GM18520 (cell line): ENCODE data around the gene TTL.
A peak's percentile ranks its signal among the peaks of the same experiment; 100 is the strongest.
"Not testable (repeated sequence)": the region's sequence is repeated elsewhere in the genome, so short reads cannot be mapped to it uniquely, and the experiment has no call there.

Experiments used
- ATAC-seq: cut with Tn5 transposase; IDR thresholded peaks from one replicate; pipeline ENCODE4 v1.9.1; 2021; ENCODE audit not compliant: unreplicated experiment

Gene TTL

DNA sequence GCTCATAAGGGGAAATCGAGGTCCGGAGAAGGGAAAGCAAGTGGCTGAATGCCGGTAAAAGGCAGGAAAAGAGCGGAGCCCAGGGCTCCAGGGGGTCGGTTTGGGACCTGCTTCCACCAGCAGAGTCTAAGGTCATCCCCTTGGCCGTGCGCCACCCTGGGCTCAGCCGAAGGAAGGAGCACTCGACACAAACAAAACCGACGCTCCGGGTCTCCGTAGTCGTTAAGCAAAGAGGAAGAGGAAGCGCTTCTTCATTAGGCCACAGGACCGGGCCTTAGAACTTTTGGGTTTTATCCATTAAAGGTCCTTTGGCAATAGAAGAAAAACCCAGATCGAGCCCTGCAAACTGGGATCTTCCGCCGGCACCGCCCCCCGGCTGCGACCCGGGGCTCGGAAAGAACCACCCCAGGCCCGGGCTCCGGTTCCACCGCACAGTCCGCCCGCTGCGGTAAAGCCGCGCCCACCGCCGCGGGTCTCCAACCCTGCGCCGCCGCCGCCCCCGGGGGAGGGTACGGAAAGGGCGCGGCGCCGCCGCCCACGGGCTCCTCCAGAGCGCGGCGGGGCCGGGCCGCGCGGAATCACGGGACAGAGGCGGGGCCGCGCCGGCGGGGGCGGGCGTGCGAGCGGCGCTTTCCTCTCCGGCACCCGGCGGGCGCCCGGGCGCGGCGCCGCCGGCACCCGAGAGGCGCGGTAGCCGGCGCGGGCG, at the start of gene TTL:
TSS of gene TTL (plus strand) at position 629 of the 706 bp plus-strand sequence. CDS start 189 bp downstream, outside the sequence.
- peak; percentile 79 for ATAC-seq

DNA sequence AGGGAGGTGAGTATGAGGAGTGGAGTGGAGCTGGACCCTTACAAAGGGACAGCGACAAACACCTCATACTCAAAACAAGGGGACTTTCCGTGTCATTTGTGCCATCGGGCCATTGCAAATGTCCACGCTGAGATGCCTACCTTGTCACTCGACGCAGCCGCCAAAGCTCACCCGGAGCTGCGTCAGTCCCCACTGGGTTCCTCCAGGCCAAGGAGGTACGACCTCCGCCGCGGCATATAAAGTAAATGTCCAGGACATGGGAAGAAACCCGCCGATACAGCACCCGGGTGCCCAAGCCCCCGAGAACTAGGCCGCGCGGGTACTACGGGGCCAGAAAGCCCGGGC, 49.6 kb upstream of the TTL start:
- not testable (repeated sequence) for ATAC-seq

DNA sequence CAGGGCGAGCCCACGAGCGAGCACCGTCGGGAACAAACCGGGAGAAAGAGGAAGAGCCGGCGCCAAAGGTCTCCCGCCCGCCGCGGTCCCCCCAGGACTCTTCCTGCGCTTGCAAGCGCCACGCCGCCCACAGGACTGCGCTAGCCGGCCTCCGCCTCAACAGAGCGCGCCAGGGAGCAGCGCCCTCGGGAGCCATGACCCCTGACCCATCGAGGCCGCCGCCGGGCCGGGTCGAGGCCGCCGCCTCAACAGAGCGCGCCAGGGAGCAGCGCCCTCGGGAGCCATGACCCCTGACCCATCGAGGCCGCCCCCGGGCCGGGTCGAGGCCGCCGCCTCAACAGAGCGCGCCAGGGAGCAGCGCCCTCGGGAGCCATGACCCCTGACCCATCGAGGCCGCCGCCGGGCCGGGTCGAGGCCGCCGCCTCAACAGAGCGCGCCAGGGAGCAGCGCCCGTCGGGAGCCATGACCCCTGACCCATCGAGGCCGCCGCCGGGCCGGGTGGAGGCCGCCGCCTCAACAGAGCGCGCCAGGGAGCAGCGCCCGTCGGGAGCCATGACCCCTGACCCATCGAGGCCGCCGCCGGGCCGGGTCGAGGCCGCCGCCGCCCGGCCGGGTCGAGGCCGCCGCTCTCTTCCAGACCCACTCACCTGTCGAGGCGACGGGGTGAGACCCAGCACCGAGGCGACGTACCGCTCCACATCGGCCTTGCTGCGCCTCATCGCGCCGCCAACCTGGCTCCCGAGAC, 49.0 kb upstream of the TTL start:
- ATAC-seq: not testable (repeated sequence)

DNA sequence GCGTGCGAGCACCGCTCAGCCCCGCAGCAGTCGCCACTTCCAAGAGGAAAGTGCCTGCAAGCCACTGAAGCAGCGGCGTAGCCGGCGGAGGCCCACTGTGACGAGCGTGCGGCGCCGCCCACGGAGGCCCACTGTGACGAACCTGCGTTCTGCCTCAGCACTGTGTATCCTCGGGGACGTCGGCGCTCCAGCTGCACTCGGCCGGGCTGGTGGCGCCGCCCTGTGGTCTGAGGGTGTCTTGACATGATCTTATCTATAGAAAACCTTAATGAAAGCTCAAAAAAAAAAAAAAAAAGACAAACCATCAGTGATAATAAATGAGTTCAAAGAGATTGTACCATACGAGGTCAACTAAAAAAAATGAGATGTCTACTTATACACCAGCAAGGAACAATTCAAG, 48.5 kb upstream of the TTL start, which contains the start of gene RGPD8:
TSS of gene RGPD8 (minus strand) at position 166 of the 400 bp plus-strand sequence. CDS start 192 bp downstream, outside the sequence.
- peak; percentile 97 for ATAC-seq

DNA sequence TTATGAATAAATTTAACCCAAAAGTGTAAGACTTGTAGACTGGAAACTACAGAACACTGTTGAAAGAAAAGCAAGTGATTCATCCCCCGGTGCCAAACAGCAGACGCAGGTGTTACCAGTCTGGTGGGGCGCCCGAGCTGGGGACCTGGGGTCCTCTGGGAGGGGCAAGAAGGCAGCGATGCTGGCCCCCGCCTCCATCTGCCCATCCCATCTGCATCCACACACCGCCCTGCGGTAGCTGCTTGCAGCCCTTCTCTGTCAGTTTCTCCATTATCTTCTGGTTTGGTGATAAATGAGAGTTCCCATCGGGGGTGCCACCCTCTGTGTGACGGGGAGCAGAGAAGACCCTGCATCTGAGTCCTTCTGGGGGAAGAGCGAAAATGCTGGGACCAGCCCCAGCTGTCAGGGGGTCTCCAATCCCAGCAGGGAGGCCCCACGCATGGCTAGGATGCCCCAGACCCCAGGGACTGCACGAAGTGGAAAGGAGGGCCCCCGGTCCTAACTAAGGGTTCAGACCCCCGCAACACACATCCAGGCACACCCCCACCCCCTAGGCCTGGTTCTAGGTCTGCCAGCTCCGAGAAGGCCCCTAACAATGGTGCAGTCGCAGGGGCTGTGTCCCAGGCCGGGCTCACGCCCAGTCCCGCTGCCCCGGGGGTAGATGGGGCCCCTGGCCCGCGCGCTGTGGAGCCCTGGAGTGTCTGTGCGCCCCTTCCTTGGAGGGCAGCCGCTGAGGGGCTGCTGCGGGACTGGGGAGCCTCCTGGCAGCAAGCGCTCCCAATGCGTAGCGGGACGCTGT, 47.8 kb upstream of the TTL start:
- no peak for ATAC-seq

DNA sequence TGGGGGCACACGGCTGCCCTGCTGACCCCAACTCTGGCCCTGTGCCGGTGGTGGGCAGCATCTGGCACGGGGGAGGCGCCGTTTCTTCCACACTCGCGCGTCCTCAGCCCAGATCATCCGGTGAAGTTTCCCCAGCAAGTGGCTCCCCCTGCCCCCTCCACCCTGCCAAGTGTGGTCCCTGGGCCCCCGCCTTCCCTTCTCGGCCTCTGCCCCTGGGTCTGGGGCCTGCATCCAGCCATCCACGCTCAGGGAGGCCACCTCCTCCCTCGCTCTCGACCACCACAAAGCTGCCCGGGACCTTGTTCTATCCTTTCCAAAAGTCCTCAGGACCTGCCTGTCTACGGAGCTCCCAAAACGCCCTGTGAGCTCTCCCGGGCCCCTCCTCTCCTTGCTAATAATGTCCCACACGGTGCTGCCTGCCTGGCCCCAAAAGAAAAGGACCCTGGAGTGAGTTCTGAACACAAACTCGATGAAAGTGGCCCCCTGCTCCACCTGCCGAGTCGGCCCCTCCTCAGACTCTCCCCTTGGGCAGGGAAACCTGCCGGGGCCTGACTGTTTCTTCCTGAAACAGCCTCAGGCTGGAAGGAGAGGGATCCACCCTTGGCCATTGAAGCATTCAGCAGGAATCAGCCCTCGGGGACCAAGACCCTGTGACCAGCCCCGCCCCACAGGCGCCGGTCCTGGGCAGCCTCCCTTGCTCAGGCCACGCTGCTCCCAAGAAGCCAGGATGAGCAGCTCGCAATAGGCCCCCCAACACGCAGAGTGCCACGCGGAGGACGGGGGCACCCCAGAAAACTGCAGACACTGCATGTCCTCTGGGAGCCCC, 46.9 kb upstream of the TTL start:
- not testable (repeated sequence) for ATAC-seq

DNA sequence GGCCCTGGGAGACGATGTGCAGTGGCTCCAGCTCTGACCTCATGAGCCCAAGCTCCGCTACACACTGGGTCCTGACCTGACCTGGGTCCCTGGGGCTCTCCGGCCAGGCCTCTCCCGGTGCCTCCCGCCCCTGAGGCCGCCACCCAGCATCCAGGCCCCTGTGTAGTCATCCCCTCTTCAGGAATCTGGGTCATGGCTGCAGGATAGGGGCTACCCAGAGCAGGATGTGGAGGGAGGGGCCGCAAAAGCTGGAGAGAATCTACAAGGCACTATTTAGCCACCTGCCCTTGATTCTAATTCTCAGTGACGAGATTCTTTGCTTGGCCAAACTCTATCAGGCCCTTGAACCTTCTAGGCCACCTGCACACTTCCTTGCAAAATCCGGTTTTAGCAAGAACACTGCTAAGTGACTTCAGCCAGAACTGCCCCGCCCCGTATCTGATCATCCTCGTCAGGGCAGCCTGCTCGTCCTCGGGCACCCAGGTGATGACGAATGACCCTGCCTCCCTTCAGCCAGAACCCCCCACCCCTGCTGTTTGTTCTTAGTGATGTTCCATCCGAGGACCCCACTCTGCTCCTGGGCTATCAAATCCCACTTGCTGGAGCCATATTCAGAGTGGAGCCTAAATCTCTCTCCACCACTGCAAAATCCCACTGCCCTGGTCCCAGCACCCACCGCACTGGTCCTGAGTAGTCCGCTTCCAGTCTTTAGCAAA, 46.1 kb upstream of the TTL start:
- ATAC-seq: not testable (repeated sequence)

DNA sequence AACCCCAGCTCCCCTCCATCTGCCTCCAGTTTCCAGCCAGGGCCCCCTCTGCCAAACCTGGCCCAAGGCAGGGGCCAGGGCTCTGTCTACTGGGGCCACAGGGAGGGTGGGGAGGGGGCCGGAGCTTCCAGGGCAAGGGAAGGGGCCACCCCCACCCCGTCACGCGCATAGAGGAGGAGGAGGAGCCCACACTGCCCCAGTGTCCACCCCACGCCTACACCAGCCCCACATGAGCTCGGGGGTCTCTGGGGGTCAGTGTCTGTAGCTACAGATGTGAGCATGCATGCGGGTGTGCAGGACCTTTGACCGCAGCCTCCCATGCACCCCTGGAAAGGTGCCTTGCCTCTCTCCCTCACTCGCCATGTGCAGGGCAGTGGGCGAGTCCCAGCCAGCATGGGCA, 45.0 kb upstream of the TTL start:
- not testable (repeated sequence) for ATAC-seq

DNA sequence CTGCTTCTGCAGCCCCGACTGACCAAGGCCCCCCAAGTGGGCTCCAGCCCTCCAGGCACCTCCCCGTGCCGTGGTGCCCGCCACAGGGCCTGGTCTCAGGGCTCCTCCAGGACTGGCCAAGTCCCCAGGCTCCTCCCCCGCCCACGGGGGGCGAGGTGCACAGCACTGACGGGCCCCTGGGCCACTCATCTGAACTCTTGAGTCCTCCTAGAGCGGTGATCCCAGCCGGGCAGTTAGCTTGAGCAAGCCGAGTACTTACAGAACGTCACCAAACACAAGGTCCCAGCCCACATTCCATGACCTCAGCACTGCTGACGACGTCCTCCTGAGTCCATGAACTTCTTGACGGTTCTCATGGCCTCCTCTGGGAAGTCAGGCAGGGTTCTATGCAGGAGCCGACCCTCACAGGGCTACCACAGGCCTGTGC, 44.5 kb upstream of the TTL start:
- not testable (repeated sequence) for ATAC-seq

DNA sequence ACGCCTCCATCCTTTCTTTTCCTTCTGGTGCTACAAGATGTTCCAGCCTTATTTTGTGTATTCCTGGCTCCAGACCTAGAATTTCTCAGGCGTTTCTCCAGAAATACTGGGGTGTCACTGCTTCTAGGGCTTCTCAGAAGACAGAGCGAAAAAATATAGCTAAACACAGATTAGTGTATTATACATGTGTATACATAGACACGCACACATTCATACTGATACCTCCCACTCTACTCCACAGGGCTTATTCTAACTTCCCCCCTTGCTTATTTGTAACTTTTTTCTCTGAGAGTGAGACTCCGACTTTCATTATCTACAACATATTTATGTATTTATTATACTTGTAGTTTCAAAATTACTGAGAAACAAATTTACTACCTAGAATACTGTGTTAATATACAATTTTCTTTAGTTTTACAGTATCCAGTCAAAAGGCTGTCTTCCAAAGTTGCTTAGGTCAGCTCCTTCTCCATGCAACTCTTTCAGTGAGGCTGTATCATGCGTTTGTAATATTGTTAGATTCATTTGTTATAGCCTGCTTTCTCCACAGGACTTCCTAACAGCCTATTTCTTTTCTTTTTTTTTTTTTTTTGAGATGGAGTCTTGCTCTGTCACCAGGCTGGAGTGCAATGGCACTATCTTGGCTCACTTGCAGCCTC, 43.2 kb upstream of the TTL start:
- not testable (repeated sequence) for ATAC-seq

DNA sequence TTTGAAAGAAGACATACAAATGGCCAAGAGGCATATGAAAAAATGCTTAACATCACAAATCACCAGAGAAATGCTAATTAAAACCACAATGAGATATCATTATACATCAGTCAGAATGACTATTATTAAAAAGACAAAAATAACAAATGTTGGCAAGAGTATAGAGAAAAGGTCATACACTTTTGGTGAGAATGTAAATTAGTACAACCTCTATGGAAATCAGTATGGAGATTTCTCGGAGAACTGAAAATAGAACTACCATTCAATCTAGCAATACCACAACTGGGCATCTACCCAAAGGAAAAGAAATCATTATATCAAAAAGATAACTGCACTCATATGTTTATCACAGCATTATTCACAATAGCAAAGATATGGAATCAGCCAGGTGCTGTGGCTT, 37.7 kb upstream of the TTL start:
- not testable (repeated sequence) for ATAC-seq

DNA sequence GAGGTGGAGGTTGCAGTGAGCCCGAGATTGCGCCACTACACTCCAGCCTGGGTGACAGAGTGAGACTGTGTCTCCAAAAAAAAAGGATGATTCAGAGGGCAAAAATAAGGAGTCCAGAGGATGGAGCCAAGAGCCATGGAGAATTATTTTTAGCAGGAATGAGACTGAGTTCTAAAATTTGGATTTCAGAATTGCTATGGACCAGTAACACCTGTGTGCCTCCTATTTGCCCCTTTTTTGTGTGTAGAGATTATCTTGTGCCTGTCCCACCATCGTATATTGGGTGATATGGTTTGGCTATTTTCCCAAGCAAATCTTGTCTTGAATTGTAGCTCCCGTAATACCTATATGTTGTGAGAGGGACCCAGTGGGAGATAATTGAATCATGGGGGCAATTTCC, 32.1 kb upstream of the TTL start:
- ATAC-seq: no peak

DNA sequence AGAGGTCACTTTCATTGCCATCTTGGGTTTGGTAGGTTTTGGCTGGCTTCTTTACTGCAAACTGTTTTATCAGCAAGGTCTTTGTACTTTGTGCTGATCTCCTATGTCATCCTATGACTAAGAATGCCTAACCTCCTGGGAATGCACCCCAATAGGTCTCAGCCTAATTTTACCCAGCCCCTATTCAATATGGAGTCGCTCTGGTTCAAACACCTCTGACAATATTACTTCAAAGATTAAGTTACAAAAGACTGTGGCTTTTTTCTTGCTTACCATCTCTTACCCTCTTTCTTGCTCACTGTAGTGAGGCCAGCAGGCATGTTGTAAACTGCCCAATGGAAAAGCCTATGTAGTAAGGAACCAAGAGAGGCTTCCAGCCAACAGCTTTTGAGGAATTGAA, 30.6 kb upstream of the TTL start:
- no peak for ATAC-seq

DNA sequence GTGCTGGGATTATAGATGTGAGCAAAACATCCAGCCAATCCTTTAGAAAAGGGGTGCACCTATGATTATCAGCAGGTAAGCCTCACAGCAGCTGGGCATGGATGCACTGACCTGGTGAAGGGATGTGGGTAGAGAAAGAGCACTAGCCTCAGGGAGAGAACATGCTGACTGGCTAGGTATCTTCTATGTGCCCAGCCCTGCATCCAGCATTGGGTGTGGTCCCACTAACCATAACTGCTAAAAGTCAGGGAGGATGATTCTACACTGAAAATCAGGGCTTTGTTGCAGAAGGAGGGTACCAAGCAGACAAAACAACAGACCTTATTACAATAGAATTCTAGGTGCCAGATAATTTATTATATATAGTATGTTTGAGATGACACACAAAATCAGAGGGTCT, 27.4 kb upstream of the TTL start:
- ATAC-seq: no peak

DNA sequence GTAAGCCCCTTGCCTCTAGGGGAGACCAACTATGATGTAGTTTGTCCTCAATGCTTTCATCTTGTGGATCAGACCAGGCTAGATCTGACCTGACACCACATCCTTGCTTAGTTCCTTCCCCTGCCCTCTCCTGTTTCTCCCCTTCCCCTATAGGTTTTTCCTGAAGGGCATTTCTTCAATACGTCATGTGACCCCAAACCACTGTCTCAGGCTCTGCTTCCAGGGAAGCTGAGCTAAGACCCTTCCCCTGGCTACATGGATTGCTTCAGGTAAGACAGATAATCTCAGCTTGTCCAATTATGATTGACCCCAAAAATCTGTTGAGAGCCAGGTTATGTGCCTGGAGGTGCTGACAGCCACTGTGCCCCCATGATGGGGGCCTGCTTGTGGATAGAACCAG, 22.6 kb upstream of the TTL start:
- no peak for ATAC-seq

DNA sequence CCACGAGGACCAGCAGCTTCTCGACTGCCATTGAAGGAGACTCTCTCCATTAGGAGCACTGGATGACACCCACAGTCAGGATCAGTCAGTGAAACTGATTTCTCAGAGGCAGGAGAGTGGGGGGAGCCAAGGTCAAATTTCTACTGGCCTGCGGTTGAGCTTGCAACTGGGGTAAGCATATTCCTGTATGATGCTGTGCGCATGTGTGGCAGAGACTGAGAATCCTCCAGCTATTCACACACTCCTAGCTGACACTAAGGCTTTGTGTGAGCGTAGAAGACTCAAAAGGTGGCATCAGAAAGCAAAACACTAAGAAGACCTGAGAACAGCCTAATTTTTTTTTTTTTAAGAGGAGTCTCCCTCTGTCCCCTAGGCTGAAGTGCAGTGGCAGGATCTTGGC, 19.8 kb upstream of the TTL start:
- no peak for ATAC-seq

DNA sequence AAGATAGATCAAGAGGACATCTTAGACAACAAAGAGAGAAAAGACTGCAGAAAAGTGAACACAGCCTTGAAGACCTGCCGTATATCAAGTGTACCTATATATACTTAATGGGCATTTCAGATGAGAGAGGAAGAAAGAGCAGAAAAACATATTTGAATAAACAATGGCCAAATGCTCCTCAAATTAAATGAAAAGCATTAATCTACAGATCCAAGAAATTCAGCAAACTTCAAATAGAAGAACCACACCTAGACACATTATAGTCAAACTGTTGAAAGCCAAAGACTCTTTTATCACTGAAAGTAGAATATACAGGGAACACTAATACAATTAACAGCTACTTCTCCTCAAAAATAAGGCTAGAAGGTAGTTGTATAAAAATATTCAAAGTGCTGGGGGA, 18.7 kb upstream of the TTL start:
- ATAC-seq: no peak

DNA sequence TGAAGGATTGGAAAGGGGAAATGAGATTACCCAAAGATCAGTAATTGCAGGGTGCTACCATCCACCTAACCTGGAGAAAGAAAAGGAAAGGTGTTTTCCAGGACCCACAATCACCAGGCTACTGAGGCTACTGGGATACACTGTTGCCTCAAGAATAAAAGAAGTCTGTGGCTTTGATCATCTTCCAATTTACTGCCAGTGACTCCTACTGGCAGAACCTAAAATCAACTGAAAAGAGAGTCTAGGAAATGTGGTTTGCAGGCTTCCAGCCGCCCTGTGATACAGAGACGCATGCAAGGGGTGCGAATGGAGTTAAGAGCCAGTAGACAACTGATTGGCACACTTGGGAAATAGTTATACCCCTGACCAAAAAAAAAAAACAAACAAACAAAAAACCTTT, 16.6 kb upstream of the TTL start:
- ATAC-seq: no peak

DNA sequence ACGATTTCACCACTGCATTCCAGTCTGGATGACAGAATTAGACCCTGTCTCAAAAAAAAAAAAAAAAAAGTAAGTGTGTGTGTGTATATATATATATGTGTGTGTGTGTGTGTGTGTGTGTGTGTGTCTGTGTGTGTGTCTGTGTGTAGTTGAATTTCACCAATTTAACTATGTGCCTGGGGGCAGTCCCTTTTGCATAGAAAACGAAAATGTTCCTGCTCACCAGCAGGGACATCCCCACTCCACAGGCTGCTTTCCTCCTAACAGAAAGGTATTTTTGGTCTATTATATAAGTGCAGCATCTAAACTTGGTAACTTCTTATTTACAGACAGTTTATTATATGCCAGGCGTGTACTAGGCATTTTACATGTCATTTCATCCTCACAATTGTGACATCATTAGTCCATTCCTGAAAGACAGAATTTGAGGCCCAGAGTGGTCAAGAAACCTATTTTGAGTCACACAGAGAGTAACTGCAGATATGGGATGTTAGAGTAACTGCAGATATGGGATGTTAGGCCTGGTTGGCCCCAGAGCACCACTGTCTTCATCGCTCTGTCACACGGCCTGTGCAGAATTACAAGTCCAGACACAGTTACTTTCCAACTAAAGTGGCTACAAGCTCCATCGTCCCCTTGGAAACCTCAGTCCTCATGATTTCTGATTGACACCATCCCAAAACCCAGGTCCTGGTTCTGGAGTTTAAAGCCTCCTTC, 9.3 kb upstream of the TTL start:
- ATAC-seq: no peak
